ENCODE data around the gene SGPP1. TPM values are rescaled to one million over a fixed set of nuclear protein-coding genes. Genes with fewer than 3 reads are reported as not detected.
A peak's percentile ranks its signal among the peaks of the same experiment; 100 is the strongest.

Gene SGPP1
- total and polyA plus RNA-seq, 10 of the 15 experiments (the other 5 are each of a cell fraction or from before 2014, with no cell fraction given) = 3.5 to 37.7 (median 25.5) TPM

DNA sequence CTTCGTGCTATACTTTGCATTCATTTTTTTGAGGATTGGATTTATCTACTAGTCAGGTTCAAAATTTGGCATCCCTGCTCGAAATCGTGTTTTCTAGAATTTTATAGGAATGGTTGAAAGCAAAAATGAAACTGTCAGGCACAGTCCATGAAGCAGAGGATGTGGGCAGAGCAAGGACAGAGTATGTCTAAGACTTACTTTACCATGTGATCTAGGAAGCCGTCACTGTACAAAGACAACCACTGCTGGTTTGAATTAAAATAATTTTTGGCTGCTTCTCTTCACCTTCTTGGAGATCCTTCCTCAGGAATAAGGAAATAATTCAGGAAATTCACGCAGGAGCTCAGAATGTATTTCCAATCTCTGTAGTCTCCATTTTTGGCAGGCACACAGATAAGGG, 31.6 kb upstream of the SGPP1 start:
- ATAC-seq (peak; percentile 95), DNase-seq (ENCODE audit: low read depth, low spot score) (peak; percentile 38), FAIRE-seq (peak; percentile 79)
- no peaks in the 10 kb centered on the region for H4K20me1 ChIP-seq (ENCODE audit: control insufficient read depth, insufficient read depth)
- intact Hi-C loops (cut with micrococcal nuclease; ENCODE audit: unreplicated experiment) (no loop called here), in situ Hi-C loops (cut with MboI) (no loop called here)
- peak overlapping the region; percentile 55; the same call in 1 of the 2 replicates for H3K9ac ChIP-seq (ENCODE audit: control insufficient read depth, insufficient read depth, low read length)
- H2AFZ ChIP-seq (ENCODE audit: control insufficient read depth, low read depth, low read length) = peak overlapping the region; percentile 79
- H3K4me3 ChIP-seq = peak overlapping the region; percentile 46; the same call in 1 of the 2 replicates
- no peaks in the 10 kb centered on the region for H3K9me3 ChIP-seq (replicated peaks; ENCODE audit: control insufficient read depth, insufficient read depth, low read length)
- BruUV-seq (replicated peaks) = no TSS peak
- RAD21 ChIA-PET (ENCODE audit: unreplicated experiment) = interaction anchor here (1.2 kb wide), 2 partner anchors 11 to 34 kb away, joined by 4 to 5 read pairs; no protein-coding TSS in a partner anchor
- peaks cover 6% of the 10 kb centered on the region; the same call in 1 of the 2 replicates for H3K4me1 ChIP-seq (ENCODE audit: control insufficient read depth, insufficient read depth, low read length)
- CTCF ChIA-PET = interaction anchor here (1.1 to 1.9 kb wide), 5 partner anchors 10 to 161 kb away, joined by 3 to 9 read pairs (median 4); no protein-coding TSS in a partner anchor
- H3K79me2 ChIP-seq (ENCODE audit: control insufficient read depth, insufficient read depth, low read length) = no peaks in the 10 kb centered on the region
- SMC1A ChIA-PET (ENCODE audit: uncharacterized antibody, unreplicated experiment) = interaction anchor here (0.9 to 1.9 kb wide), 4 partner anchors 11 to 33 kb away, joined by 3 to 11 read pairs (median 4); no protein-coding TSS in a partner anchor
- peak overlapping the region; percentile 82 for H3K27ac ChIP-seq (ENCODE audit: control insufficient read depth, insufficient read depth)
- no peaks in the 10 kb centered on the region for H3K27me3 ChIP-seq (replicated peaks in 1 of 2; ENCODE audit: control insufficient read depth in 2 of 2, insufficient read depth in 2 of 2, low read length in 1 of 2)
- no peaks in the 10 kb centered on the region for H3K36me3 ChIP-seq (ENCODE audit: control insufficient read depth in 2 of 2, insufficient read depth in 2 of 2, low read length in 1 of 2)
- 14% methylated on average over 5 of the region's 5 CpGs for WGBS (ENCODE audit: insufficient coverage, insufficient replicate concordance, low lambda C conversion rate, missing lambda C conversion rate)
- H3K4me2 ChIP-seq (ENCODE audit: control insufficient read depth, insufficient read depth) = peak overlapping the region; percentile 93
- POLR2A ChIA-PET = interaction anchor here (1.1 to 1.5 kb wide), 2 partner anchors 10 to 118 kb away, joined by 4 to 9 read pairs; partner anchors contain the start of gene WDR89
- TF ChIP-seq SMAD5 (IDR thresholded peaks at IDR 0.05; ENCODE audit: low read depth) (no peak), POLR2A (IDR thresholded peaks at IDR 0.05; ENCODE audit: low read depth, low read length) (no peak), RB1 (IDR thresholded peaks at IDR 0.05; ENCODE audit: borderline replicate concordance) (no peak), ZBED1 (IDR thresholded peaks at IDR 0.05; ENCODE audit: borderline replicate concordance) (no peak), EED (IDR thresholded peaks at IDR 0.05; ENCODE audit: low read depth) (no peak), HCFC1 (IDR thresholded peaks at IDR 0.05; ENCODE audit: low read length) (no peak), ZNF24 (IDR thresholded peaks at IDR 0.05) (no peak), ASH2L (IDR thresholded peaks at IDR 0.05; ENCODE audit: borderline replicate concordance, low read depth) (no peak), NR2F1 (conservative IDR thresholded peaks at IDR 0.05) (no peak), ZNF622 (IDR thresholded peaks at IDR 0.05) (no peak), MYB (IDR thresholded peaks at IDR 0.05; ENCODE audit: borderline replicate concordance, low read depth, low read length) (no peak), PAX5 (IDR thresholded peaks at IDR 0.05; ENCODE audit: borderline replicate concordance, low read depth, low read length) (no peak), RAD51 (IDR thresholded peaks at IDR 0.05) (peak; percentile 60; the same call in 1 of the 2 replicates), STAT1 (conservative IDR thresholded peaks at IDR 0.05) (no peak), STAT3 (IDR thresholded peaks at IDR 0.05; ENCODE audit: low read depth, low read length) (no peak), TARDBP (IDR thresholded peaks at IDR 0.05; ENCODE audit: borderline replicate concordance) (no peak), IKZF2 (IDR thresholded peaks at IDR 0.05) (peak; percentile 13 to 29; a peak in 2 of 4 replicates)
- TF ChIP-seq, protein P1, sequence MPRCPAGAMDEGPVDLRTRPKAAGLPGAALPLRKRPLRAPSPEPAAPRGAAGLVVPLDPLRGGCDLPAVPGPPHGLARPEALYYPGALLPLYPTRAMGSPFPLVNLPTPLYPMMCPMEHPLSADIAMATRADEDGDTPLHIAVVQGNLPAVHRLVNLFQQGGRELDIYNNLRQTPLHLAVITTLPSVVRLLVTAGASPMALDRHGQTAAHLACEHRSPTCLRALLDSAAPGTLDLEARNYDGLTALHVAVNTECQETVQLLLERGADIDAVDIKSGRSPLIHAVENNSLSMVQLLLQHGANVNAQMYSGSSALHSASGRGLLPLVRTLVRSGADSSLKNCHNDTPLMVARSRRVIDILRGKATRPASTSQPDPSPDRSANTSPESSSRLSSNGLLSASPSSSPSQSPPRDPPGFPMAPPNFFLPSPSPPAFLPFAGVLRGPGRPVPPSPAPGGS (IDR thresholded peaks at IDR 0.05; ENCODE audit: borderline replicate concordance, insufficient read depth, low read depth, low read length, poor library complexity, severe bottlenecking) = no peak
- TF ChIP-seq, protein P2, sequence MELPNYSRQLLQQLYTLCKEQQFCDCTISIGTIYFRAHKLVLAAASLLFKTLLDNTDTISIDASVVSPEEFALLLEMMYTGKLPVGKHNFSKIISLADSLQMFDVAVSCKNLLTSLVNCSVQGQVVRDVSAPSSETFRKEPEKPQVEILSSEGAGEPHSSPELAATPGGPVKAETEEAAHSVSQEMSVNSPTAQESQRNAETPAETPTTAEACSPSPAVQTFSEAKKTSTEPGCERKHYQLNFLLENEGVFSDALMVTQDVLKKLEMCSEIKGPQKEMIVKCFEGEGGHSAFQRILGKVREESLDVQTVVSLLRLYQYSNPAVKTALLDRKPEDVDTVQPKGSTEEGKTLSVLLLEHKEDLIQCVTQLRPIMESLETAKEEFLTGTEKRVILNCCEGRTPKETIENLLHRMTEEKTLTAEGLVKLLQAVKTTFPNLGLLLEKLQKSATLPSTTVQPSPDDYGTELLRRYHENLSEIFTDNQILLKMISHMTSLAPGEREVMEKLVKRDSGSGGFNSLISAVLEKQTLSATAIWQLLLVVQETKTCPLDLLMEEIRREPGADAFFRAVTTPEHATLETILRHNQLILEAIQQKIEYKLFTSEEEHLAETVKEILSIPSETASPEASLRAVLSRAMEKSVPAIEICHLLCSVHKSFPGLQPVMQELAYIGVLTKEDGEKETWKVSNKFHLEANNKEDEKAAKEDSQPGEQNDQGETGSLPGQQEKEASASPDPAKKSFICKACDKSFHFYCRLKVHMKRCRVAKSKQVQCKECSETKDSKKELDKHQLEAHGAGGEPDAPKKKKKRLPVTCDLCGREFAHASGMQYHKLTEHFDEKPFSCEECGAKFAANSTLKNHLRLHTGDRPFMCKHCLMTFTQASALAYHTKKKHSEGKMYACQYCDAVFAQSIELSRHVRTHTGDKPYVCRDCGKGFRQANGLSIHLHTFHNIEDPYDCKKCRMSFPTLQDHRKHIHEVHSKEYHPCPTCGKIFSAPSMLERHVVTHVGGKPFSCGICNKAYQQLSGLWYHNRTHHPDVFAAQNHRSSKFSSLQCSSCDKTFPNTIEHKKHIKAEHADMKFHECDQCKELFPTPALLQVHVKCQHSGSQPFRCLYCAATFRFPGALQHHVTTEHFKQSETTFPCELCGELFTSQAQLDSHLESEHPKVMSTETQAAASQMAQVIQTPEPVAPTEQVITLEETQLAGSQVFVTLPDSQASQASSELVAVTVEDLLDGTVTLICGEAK (IDR thresholded peaks at IDR 0.05; ENCODE audit: borderline replicate concordance) = no peak
- TF ChIP-seq, protein P3, sequence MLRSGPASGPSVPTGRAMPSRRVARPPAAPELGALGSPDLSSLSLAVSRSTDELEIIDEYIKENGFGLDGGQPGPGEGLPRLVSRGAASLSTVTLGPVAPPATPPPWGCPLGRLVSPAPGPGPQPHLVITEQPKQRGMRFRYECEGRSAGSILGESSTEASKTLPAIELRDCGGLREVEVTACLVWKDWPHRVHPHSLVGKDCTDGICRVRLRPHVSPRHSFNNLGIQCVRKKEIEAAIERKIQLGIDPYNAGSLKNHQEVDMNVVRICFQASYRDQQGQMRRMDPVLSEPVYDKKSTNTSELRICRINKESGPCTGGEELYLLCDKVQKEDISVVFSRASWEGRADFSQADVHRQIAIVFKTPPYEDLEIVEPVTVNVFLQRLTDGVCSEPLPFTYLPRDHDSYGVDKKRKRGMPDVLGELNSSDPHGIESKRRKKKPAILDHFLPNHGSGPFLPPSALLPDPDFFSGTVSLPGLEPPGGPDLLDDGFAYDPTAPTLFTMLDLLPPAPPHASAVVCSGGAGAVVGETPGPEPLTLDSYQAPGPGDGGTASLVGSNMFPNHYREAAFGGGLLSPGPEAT (IDR thresholded peaks at IDR 0.05; ENCODE audit: low read depth) = 0 out of 2 replicates have a peak, but pooled peaks have one; percentile 31
